IMR-90 (cell line): ENCODE measurements around the gene ZNF592. TPM values are rescaled to one million over a fixed set of nuclear protein-coding genes. Genes with fewer than 3 reads are reported as not detected.
A peak's percentile ranks its signal among the peaks of the same experiment; 100 is the strongest.

Experiments
- ATAC-seq: fragments of 200-7000 bp; cut with Tn5 transposase; 2 replicates; pipeline ENCODE4 v1.9.1; 2020; ENCODE audit warnings: low read depth, mild to moderate bottlenecking, moderate library complexity
- BruUV-seq: library from RNA; stranded (reverse); fragments of 400-500 nt; replicated peaks from 2 replicates; lab custom pipeline; 2021; lab: Mats Ljungman, UMichigan
- CTCF ChIA-PET: fragments of 300-600 bp; formaldehyde crosslinking; extraction: SDS; loops from one replicate; lab custom pipeline; 2021; ENCODE audit warnings: antibody characterized with exemption; lab: Yijun Ruan, JAX
- POLR2A ChIA-PET: fragments of 300-600 bp; sonication (Branson Sonifier 250); formaldehyde crosslinking; loops from one replicate; lab custom pipeline; 2022; ENCODE audit warnings: antibody characterized with exemption; ENCODE audit not compliant: unreplicated experiment; lab: Charles Lee
- DNase-seq: peaks from one replicate; pipeline ENCODE4 v3.0.0; 2013
- H2AFZ ChIP-seq: replicated peaks from 2 replicates; pipeline ENCODE3; 2013; ENCODE audit warnings: low read length, mild to moderate bottlenecking; ENCODE audit not compliant: poor library complexity
- H2AK5ac ChIP-seq: 2 replicates; pipeline ENCODE4 v1.6.1; 2013; ENCODE audit warnings: low read depth, low read length, inconsistent platforms
- H2AK9ac ChIP-seq: replicated peaks from 2 replicates; pipeline ENCODE3; 2013; ENCODE audit warnings: mild to moderate bottlenecking, low read depth, low read length, moderate library complexity; ENCODE audit not compliant: poor library complexity
- H2BK120ac ChIP-seq: 2 replicates; pipeline ENCODE4 v1.6.1; 2013; ENCODE audit warnings: low read depth, low read length, inconsistent platforms
- H2BK15ac ChIP-seq: 3 replicates; pipeline ENCODE4 v1.6.1; 2013; ENCODE audit warnings: low read depth, low read length, inconsistent platforms
- H2BK20ac ChIP-seq: 2 replicates; pipeline ENCODE4 v1.6.1; 2013; ENCODE audit warnings: low read depth, mild to moderate bottlenecking, inconsistent platforms, low read length, moderate library complexity
- H2BK5ac ChIP-seq: 2 replicates; pipeline ENCODE4 v1.6.1; 2013; ENCODE audit warnings: mild to moderate bottlenecking, low read depth, low read length, inconsistent platforms; ENCODE audit not compliant: poor library complexity, severe bottlenecking
- H3K14ac ChIP-seq: replicated peaks from 2 replicates; pipeline ENCODE4 v1.6.1; 2013; ENCODE audit warnings: low read depth, low read length, inconsistent platforms
- H3K18ac ChIP-seq: 2 replicates; pipeline ENCODE4 v1.6.1; 2013; ENCODE audit warnings: low read depth, low read length, control low read depth
- H3K23ac ChIP-seq: 2 replicates; pipeline ENCODE4 v1.6.1; 2013; ENCODE audit warnings: low read depth, low read length, inconsistent platforms
- H3K27ac ChIP-seq: 2 replicates; pipeline ENCODE4 v1.5.1; 2013; ENCODE audit warnings: mild to moderate bottlenecking, control low read depth, low read length; ENCODE audit not compliant: insufficient read depth
- H3K27me3 ChIP-seq: 2 replicates; pipeline ENCODE4 v1.6.1; 2013; ENCODE audit warnings: low read length; ENCODE audit not compliant: control insufficient read depth, insufficient read depth
- H3K36me3 ChIP-seq: 2 replicates; pipeline ENCODE4 v1.6.1; 2013; ENCODE audit warnings: low read length, mixed read lengths; ENCODE audit not compliant: control insufficient read depth, insufficient read depth
- H3K4ac ChIP-seq: 2 replicates; pipeline ENCODE4 v1.6.1; 2013; ENCODE audit warnings: low read depth, low read length, inconsistent platforms
- H3K4me1 ChIP-seq: 2 replicates; pipeline ENCODE4 v1.6.1; 2013; ENCODE audit warnings: low read length, mixed read lengths; ENCODE audit not compliant: control insufficient read depth, insufficient read depth
- H3K4me2 ChIP-seq: 2 replicates; pipeline ENCODE4 v1.6.1; 2013; ENCODE audit warnings: low read depth, mild to moderate bottlenecking, control low read depth, low read length, moderate library complexity
- H3K4me3 ChIP-seq: 2 replicates; pipeline ENCODE4 v1.5.1; 2013; ENCODE audit warnings: low read depth, mild to moderate bottlenecking, control low read depth, low read length, moderate library complexity; ENCODE audit not compliant: insufficient read depth
- H3K56ac ChIP-seq: 2 replicates; pipeline ENCODE4 v1.6.1; 2013; ENCODE audit warnings: low read length, inconsistent platforms; ENCODE audit not compliant: insufficient read depth; ENCODE audit errors: extremely low read depth
- H3K79me1 ChIP-seq, 2 experiments: 2 replicates each; pipeline ENCODE4 v1.6.1; 2013; ENCODE audit warnings: low read length in 2 of 2, inconsistent platforms in 1 of 2, low read depth in 1 of 2
- H3K9ac ChIP-seq: 2 replicates; pipeline ENCODE4 v1.6.1; 2013; ENCODE audit warnings: low read depth, low read length, control low read depth
- H3K9me1 ChIP-seq: 2 replicates; pipeline ENCODE4 v1.6.1; 2013; ENCODE audit warnings: low read length, inconsistent platforms; ENCODE audit not compliant: insufficient read depth
- H3K9me3 ChIP-seq: 2 replicates; pipeline ENCODE4 v1.6.1; 2013; ENCODE audit warnings: low read length; ENCODE audit not compliant: control insufficient read depth, insufficient read depth
- H4K20me1 ChIP-seq: 2 replicates; pipeline ENCODE4 v1.6.1; 2013; ENCODE audit warnings: low read length, inconsistent platforms; ENCODE audit not compliant: insufficient read depth
- H4K5ac ChIP-seq: 2 replicates; pipeline ENCODE4 v1.6.1; 2013; ENCODE audit warnings: mild to moderate bottlenecking, low read depth, low read length, control low read depth
- H4K8ac ChIP-seq, 2 experiments: 2 replicates each; pipeline ENCODE4 v1.6.1; 2013; ENCODE audit warnings: low read depth in 2 of 2, low read length in 2 of 2, control low read depth in 1 of 2, inconsistent platforms in 1 of 2
- H4K91ac ChIP-seq: 2 replicates; pipeline ENCODE4 v1.6.1; 2013; ENCODE audit warnings: low read depth, low read length, inconsistent platforms; ENCODE audit not compliant: insufficient read depth
- CEBPB ChIP-seq: IDR thresholded peaks from 2 replicates; pipeline ENCODE4 v1.6.1; 2012; ENCODE audit warnings: low read depth, low read length, improper control_type of control experiment
- CHD1 ChIP-seq: IDR thresholded peaks from 2 replicates; pipeline ENCODE4 v1.6.1; 2012; ENCODE audit warnings: low read depth, low read length, improper control_type of control experiment
- CTCF ChIP-seq: conservative IDR thresholded peaks from 2 replicates; pipeline ENCODE4 v1.5.1; 2012; ENCODE audit warnings: mild to moderate bottlenecking, low read depth, low read length, improper control_type of control experiment
- ELK1 ChIP-seq: fragments of 150-350 bp; IDR thresholded peaks from 2 replicates; pipeline ENCODE4 v1.6.1; 2016; ENCODE audit warnings: low read depth, mild to moderate bottlenecking, low read length, moderate library complexity, borderline replicate concordance
- FOS ChIP-seq: fragments of 150-350 bp; IDR thresholded peaks from 2 replicates; pipeline ENCODE4 v1.6.1; 2016; ENCODE audit warnings: low read depth, low read length
- MAZ ChIP-seq: IDR thresholded peaks from 2 replicates; pipeline ENCODE4 v1.6.1; 2012; ENCODE audit warnings: low read depth, mild to moderate bottlenecking, low read length, improper control_type of control experiment, moderate library complexity, borderline replicate concordance
- NFE2L2 ChIP-seq: fragments of 150-350 bp; IDR thresholded peaks from 2 replicates; pipeline ENCODE4 v1.6.1; 2016; ENCODE audit warnings: low read depth, mild to moderate bottlenecking, low read length
- RAD21 ChIP-seq: IDR thresholded peaks from 2 replicates; pipeline ENCODE4 v1.6.1; 2012; ENCODE audit warnings: low read length, improper control_type of control experiment
- RFX5 ChIP-seq: IDR thresholded peaks from 2 replicates; pipeline ENCODE4 v1.8.0; 2012; ENCODE audit warnings: low read depth, mild to moderate bottlenecking, low read length, moderate library complexity
- SMC3 ChIP-seq: fragments of 150-350 bp; IDR thresholded peaks from 2 replicates; pipeline ENCODE4 v1.6.1; 2016; ENCODE audit warnings: low read depth, mild to moderate bottlenecking, antibody characterized with exemption, low read length, moderate library complexity
- USF2 ChIP-seq: fragments of 150-350 bp; IDR thresholded peaks from 2 replicates; pipeline ENCODE4 v1.6.1; 2017; ENCODE audit warnings: mild to moderate bottlenecking, antibody characterized with exemption, low read length, low read depth
- WGBS, 2 experiments: methylation state at CpG; one replicate each; pipeline versions ENCODE4 v1.1.5 to v1.1.7; 2013; ENCODE audit warnings: missing lambda C conversion rate in 2 of 2; ENCODE audit not compliant: insufficient read length in 1 of 2; ENCODE audit errors: extremely low coverage in 2 of 2; 5-methylcytosine and 5-hydroxymethylcytosine counted together
- dilution Hi-C: fragments of 300-500 bp; cut with HindIII; formaldehyde crosslinking; loops from one replicate; pipeline ENCODE4 v1.14.3; 2018; ENCODE audit warnings: low sequenced_read_pairs; ENCODE audit not compliant: unreplicated experiment
- in situ Hi-C: fragments of 300-500 bp; cut with MboI; formaldehyde crosslinking; loops from 3 replicates; pipeline ENCODE4 v1.14.3; 2019; ENCODE audit warnings: low sequenced_read_pairs, inconsistent platforms, mixed read lengths
- intact Hi-C: fragments of 100-400 bp; cut with micrococcal nuclease; formaldehyde crosslinking; loops from 2 replicates; pipeline ENCODE4 v1.10.0; 2022
- polyA plus RNA-seq, 3 experiments: library from polyadenylated mRNA; depleted of rRNA; stranded (reverse); fragments of >200 nt; gene quantifications; 2 replicates each; pipeline ENCODE4 v1.2.3, GENCODE V29; 2012; ENCODE audit warnings: low replicate concordance in 1 of 3
- total RNA-seq: library from RNA; depleted of rRNA; stranded (reverse); fragments of >200 nt; gene quantifications from 2 replicates; pipeline ENCODE4 v1.2.3, GENCODE V29; 2012

ZNF592 gene
- total and polyA plus RNA-seq, 2 of the 4 experiments (the other 2 are of a cell fraction): 4.3 to 10.2 TPM

GRCh38 chr15:84762840-84763572 lies 14.6 kb downstream of the ZNF592 start:
- Histone ChIP-seq H3K56ac (no peak overlapping the region), H2AK9ac (no peak overlapping the region), H3K23ac (0 out of 2 replicates have a peak overlapping the region, but pooled peaks have one; percentile 0), H3K14ac (0 out of 2 replicates have a peak overlapping the region, but pooled peaks have one; percentile 11), H3K27me3 (no peaks in the 10 kb centered on the region), H3K4me1 (peaks cover 11% of the 10 kb centered on the region), H3K9ac (no peak overlapping the region), H4K5ac (no peak overlapping the region), H2AK5ac (no peak overlapping the region), H3K4ac (no peak overlapping the region), H3K18ac (no peak overlapping the region), H3K4me3 (no peak overlapping the region), H2BK20ac (no peak overlapping the region), H2BK120ac (no peak overlapping the region), H2BK5ac (no peak overlapping the region), H4K8ac (no peak overlapping the region), H3K9me3 (no peaks in the 10 kb centered on the region), H3K79me1 (peaks cover 32 to 76% of the 10 kb centered on the region in 2 experiments), H3K9me1 (peaks cover 14% of the 10 kb centered on the region), H2BK15ac (no peak overlapping the region), H3K27ac (no peak overlapping the region), H3K4me2 (no peak overlapping the region), H4K20me1 (peaks cover 73% of the 10 kb centered on the region), H4K91ac (no peak overlapping the region), H2AFZ (no peak overlapping the region), H3K36me3 (peaks cover 11% of the 10 kb centered on the region)
- WGBS, 2 experiments: no CpG with 5 or more reads among the region's 3 CpGs
- no peak for ATAC-seq
- CTCF ChIA-PET: no interaction called here
- POLR2A ChIA-PET: no interaction called here
- DNase-seq: no peak
- dilution Hi-C loops (no loop called here), intact Hi-C loops (no loop called here), in situ Hi-C loops (no loop called here)
- BruUV-seq: no TSS peak
- TF ChIP-seq FOS (no peak), CTCF (no peak), RFX5 (no peak), ELK1 (no peak), USF2 (no peak), RAD21 (no peak), NFE2L2 (no peak), CHD1 (no peak), SMC3 (no peak), MAZ (no peak), CEBPB (no peak)
